Right atrium auricular region (tissue), 2 donors: ENCODE measurements around the gene RDH5. TPM values are rescaled to one million over a fixed set of nuclear protein-coding genes. Genes with fewer than 3 reads are reported as not detected.

Source experiments
- DNase-seq: peaks from one replicate; pipeline ENCODE4 v3.0.0-alpha.2; 2019; ENCODE audit warnings: low spot score
- H3K27ac ChIP-seq, 2 donors: fragments of 200-600 bp; sonication (generic); 1 replicate in 1 of 2; 2 replicates in 1 of 2; pipeline ENCODE4 v1.5.1; 2016 to 2019
- H3K27me3 ChIP-seq, 2 donors: fragments of 200-600 bp; sonication (generic); one replicate each; pipeline versions ENCODE4 v1.5.1 to v1.6.0; 2017 to 2019
- H3K36me3 ChIP-seq: fragments of 200-600 bp; sonication (generic); one replicate; pipeline ENCODE4 v1.5.1; 2016
- H3K4me1 ChIP-seq, 2 donors: fragments of 200-600 bp; sonication (generic); one replicate each; pipeline versions ENCODE4 v1.5.1 to v1.6.0; 2017 to 2019
- H3K4me3 ChIP-seq, 2 donors: fragments of 200-600 bp; sonication (generic); 1 replicate in 1 of 2; 2 replicates in 1 of 2; pipeline ENCODE4 v1.5.1; 2017 to 2019; ENCODE audit warnings: mild to moderate bottlenecking in 1 of 2, moderate library complexity in 1 of 2
- H3K9me3 ChIP-seq, 2 donors: fragments of 200-600 bp; sonication (generic); one replicate each; pipeline ENCODE4 v1.5.1; 2019
- CTCF ChIP-seq, 2 donors: fragments of 200-600 bp; sonication (generic); IDR thresholded peaks; one replicate each; pipeline ENCODE4 v1.5.1; 2019; ENCODE audit warnings: antibody characterized with exemption in 2 of 2
- total RNA-seq, 2 donors: library from RNA; depleted of rRNA; stranded (reverse); fragments of >200 nt; gene quantifications; one replicate each; pipeline ENCODE4 v1.1.0, GENCODE V29; 2016

RDH5 gene
- total RNA-seq, 2 donors from 2014 or later = 13.0 to 22.4 TPM

- H3K27ac ChIP-seq = no peak overlapping the region
- no peak for DNase-seq
- H3K9me3 ChIP-seq = no peaks in the 10 kb centered on the region
- peaks cover 93% of the 10 kb centered on the region for H3K36me3 ChIP-seq
- H3K27me3 ChIP-seq = no peaks in the 10 kb centered on the region
- H3K4me3 ChIP-seq = no peak overlapping the region
- H3K4me1 ChIP-seq = peaks cover 0 to 18% of the 10 kb centered on the region in 2 donors
- no peak for TF ChIP-seq CTCF (IDR thresholded peaks at IDR 0.05)
These were observed 23.3 kb upstream of the RDH5 start for GRCh38 chr12:55696796-55697462.

DNA sequence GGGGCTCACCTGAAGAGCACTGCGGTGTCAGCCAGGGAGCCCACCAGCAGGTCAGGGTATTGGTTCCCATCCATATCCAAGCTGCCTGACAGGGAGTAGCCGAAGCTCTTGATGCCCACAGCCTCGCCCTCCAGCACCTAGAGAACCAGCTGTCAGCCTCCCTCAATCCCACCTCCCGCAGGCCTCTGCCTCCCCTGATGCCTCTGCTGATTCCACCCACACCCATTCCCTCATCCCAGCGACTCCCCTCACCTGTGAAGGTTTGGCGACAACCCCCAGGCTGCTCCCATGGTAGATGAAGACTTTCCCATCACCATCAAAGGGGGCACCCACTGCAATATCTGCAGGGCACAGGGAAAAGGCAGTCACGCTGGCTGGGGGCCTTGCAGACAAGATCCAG is 22.5 kb upstream of the RDH5 start:
- TF ChIP-seq CTCF (IDR thresholded peaks at IDR 0.05) = no peak
- Histone ChIP-seq H3K4me3 (no peak overlapping the region), H3K4me1 (peaks cover 0 to 24% of the 10 kb centered on the region in 2 donors), H3K27ac (no peak overlapping the region), H3K36me3 (peaks cover 91% of the 10 kb centered on the region), H3K27me3 (no peaks in the 10 kb centered on the region), H3K9me3 (no peaks in the 10 kb centered on the region)
- DNase-seq = no peak

DNA sequence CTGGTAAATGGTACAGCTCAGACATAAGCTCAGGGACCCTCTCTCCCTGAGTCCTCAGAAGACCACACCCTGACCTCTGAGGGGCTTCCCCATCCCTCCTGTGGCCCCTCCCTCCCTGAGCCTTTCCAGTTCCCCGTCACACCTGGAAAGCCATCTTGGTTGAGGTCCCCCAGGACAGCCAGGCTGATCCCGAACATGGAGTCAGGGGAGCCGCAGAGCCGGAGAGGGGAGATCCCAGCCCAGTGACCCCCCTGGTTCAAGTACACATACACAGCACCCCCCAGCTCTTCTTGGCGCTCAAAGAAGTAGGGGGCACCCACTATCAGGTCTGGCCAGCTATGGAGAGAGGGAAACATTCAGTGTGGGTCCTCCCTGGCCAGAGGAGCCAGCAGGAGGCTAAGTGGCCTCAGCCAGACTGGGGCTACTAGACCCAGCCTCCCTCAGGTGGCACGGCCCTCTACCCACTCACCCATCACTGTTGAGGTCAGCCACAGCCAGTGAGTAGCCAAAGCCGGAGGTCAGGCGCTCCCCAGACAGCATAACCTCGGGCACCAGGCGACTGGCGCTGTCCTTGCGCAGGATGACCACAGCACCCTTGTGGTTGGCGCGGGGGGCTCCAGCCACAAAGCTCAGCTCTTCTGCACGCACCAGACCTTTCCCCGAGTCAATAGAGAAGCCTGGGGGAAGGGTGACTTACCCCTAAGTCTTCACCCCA is 21.8 kb upstream of the RDH5 start:
- no peak overlapping the region for H3K4me3 ChIP-seq
- H3K27me3 ChIP-seq = no peaks in the 10 kb centered on the region
- H3K4me1 ChIP-seq = peaks cover 0 to 31% of the 10 kb centered on the region in 2 donors
- no peaks in the 10 kb centered on the region for H3K9me3 ChIP-seq
- peak overlapping the region in 1 of 2 donors; percentile 23 for H3K27ac ChIP-seq
- H3K36me3 ChIP-seq = peaks cover 84% of the 10 kb centered on the region
- DNase-seq = no peak
- TF ChIP-seq CTCF (IDR thresholded peaks at IDR 0.05) = no peak

GRCh38 chr12:55698965-55699364 is 21.2 kb upstream of the RDH5 start:
- H3K27me3 ChIP-seq = no peaks in the 10 kb centered on the region
- DNase-seq = no peak
- H3K4me3 ChIP-seq = no peak overlapping the region
- no peaks in the 10 kb centered on the region for H3K9me3 ChIP-seq
- H3K36me3 ChIP-seq = peaks cover 78% of the 10 kb centered on the region
- peak overlapping the region; percentile 23 to 33 for H3K27ac ChIP-seq
- no peak for TF ChIP-seq CTCF (IDR thresholded peaks at IDR 0.05)
- peaks cover 0 to 37% of the 10 kb centered on the region in 2 donors for H3K4me1 ChIP-seq

- H3K4me3 ChIP-seq = no peak overlapping the region
- no peaks in the 10 kb centered on the region for H3K9me3 ChIP-seq
- DNase-seq = no peak
- no peaks in the 10 kb centered on the region for H3K27me3 ChIP-seq
- H3K27ac ChIP-seq = peak overlapping the region; percentile 33 to 63
- peaks cover 0 to 42% of the 10 kb centered on the region in 2 donors for H3K4me1 ChIP-seq
- no peak for TF ChIP-seq CTCF (IDR thresholded peaks at IDR 0.05)
- H3K36me3 ChIP-seq = peaks cover 73% of the 10 kb centered on the region
These were observed 20.6 kb upstream of the RDH5 start for GRCh38 chr12:55699471-55700055.
